ENCODE results near the gene POU2F2.

DNA sequence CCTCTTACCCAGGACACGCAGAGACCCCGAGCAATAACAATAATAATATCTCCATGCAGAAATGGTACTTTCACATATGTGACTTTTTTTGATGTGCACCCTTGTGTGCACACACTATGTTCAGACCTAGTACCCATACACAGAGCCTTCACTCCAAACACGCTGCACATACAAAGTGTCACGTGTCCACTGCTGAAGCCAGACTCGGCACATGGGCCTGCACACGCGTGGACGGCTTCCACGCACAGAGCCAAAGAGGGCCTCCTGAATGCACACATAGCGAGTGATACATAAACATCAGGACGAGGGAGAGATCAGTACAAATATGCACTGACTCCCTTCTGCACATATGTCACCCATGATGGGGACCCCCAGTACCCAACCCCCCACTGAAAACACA lies 41.9 kb upstream of the POU2F2 start:
- TF ChIP-seq, protein P1, sequence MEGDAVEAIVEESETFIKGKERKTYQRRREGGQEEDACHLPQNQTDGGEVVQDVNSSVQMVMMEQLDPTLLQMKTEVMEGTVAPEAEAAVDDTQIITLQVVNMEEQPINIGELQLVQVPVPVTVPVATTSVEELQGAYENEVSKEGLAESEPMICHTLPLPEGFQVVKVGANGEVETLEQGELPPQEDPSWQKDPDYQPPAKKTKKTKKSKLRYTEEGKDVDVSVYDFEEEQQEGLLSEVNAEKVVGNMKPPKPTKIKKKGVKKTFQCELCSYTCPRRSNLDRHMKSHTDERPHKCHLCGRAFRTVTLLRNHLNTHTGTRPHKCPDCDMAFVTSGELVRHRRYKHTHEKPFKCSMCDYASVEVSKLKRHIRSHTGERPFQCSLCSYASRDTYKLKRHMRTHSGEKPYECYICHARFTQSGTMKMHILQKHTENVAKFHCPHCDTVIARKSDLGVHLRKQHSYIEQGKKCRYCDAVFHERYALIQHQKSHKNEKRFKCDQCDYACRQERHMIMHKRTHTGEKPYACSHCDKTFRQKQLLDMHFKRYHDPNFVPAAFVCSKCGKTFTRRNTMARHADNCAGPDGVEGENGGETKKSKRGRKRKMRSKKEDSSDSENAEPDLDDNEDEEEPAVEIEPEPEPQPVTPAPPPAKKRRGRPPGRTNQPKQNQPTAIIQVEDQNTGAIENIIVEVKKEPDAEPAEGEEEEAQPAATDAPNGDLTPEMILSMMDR (IDR thresholded peaks at IDR 0.05), result no peak
- no peak for TF ChIP-seq POLR2A (IDR thresholded peaks at IDR 0.05)

Data from lower leg skin (tissue), 3 donors.